ENCODE data around the gene MOXD1.

- TF ChIP-seq POLR2A (IDR thresholded peaks at IDR 0.05; ENCODE audit: low read depth, low read length) (no peak), TAF1 (IDR thresholded peaks at IDR 0.05; ENCODE audit: low read depth, low read length) (no peak), POLR2AphosphoS5 (IDR thresholded peaks at IDR 0.05; ENCODE audit: low read depth, low read length) (no peak), SPI1 (IDR thresholded peaks at IDR 0.05; ENCODE audit: low read depth, low read length) (no peak), PAX5 (IDR thresholded peaks at IDR 0.05; ENCODE audit: insufficient read depth, low read length, severe bottlenecking) (no peak)
Measured at GRCh38 chr6:132404330-132404729, 3.1 kb upstream of the MOXD1 start.
